IPS-NIHi11 (cell line): Measurements from ENCODE around the gene CASQ2.

Experiments used
- DNase-seq: peaks from one replicate; pipeline ENCODE4 v3.0.0; 2012; ENCODE audit warnings: mixed read lengths, low spot score

Gene CASQ2

DNA sequence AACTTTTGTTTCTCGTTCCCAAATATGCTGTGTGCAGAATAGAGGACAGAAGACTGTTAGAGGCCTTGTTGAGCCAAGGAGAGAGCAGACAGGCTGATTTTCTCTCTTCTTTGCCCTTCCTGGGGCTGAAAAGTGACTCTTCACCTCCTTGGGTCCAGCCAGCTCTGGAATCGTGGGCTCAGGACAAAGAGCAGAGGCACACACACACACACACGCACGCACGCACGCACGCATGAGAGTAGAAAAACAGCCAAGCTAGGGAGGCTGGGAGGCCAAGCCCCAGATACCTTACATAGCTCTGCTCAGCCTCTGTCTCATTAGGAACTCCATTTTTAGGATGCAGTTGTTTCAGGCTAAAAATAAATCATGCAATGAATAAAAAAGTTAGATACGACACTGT is at the start of gene CASQ2:
Gene CASQ2, minus strand, starts transcription at position 166 of the 400 bp plus-strand sequence. CDS start 173 bp downstream, outside the sequence.
- DNase-seq: no peak

DNA sequence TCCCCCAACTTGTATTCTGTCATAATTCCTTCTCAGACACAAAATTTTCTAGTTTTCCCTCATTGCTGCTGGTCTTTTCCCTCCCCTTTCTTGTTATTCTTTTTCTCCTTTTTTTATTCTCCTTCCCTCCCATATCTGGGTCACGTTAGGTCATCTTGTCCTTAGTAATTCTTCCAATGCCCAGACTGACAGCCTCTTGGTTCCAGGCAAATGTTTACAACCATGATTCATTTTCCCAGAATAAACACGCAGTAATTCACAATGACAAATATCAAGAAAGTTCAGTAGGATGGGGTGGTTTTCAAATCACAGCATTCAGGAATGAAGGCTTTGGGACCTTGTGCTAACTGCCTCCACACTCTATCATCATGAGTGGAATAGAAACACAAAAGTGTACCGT is 47.2 kb upstream of the CASQ2 start:
- no peak for DNase-seq

DNA sequence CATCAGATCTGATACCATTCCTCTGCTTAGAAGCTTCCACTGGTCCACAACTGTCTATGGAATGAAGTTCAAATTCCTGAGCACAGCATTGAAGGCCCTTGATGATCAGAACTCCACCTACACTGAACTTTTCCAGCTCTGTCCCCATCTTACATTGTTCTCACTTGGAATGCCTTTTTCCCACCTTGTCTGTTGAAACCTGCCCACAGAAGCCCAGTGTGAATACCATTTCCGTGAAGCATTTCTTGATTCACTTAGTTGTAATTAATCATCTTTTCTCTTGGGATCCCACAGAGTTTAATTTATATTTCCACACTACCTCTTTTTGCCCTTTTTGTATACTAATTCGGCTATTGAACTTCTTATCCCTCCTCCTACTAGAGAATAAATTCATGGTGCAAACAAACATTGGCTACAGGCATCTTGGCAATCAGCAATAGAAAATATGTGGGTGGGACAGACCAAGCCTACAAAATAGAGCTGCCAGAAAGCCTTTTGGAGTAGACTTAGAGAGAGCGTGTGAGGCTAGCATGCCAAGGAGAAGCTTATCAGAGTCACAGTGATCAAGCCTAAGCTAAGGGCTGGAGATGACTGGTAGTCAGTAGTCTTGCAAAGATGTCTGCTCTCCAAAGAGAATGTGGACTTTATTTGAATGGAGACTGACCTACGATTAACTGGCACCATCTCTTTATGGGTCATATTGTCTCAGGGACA is 46.3 kb upstream of the CASQ2 start:
- DNase-seq: no peak

DNA sequence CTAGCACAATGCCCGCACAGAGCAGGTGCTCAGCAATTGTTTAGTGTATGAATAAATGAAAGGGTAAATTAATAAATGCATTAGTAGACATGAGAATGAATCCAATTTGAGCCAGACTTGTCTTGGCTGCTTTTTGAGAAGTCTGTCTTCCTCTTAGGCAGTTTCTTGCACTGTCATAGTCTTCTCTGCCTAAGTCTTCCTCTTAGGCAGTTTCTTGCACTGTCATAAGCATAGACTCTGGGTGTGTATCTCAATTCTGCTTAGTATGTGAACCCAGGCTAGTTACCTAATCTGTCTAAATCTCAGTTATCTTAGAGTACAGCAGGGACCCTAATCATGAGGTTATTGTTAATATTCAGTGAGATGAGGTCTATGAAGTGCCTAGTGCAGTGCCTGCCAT is 45.2 kb upstream of the CASQ2 start:
- DNase-seq: no peak

DNA sequence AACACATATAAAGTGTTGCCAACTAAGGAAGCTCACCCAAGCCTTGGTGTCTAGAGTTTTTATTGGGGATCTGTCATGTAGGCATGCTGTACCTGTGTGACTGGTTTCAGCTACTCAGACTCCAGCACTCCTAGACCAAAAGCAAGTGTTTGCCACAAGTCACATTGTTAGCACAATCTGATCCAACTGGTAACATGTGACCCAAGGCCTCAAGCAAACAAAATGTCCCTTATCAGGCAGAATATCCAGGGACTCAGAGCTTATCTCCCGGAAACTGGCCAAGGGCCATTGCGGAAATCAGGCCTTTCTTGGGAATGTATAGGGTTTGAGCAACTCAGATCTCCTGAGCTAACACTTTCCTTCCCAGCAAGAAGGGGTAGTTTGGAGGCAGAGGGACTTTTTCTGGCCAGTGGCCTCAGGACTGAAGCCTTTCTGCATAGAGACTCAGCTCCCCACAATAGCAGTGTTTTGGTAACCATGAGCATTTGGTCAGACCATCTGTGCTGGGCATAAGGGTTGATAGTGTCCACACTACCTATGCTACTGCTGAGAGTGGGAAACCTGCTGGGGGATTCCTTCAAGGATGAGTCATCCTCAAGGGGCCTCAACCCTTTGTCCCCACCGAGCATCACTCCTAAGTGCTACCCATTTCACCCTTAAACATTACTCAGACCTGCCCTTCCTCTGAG is 42.8 kb upstream of the CASQ2 start:
- DNase-seq: no peak

DNA sequence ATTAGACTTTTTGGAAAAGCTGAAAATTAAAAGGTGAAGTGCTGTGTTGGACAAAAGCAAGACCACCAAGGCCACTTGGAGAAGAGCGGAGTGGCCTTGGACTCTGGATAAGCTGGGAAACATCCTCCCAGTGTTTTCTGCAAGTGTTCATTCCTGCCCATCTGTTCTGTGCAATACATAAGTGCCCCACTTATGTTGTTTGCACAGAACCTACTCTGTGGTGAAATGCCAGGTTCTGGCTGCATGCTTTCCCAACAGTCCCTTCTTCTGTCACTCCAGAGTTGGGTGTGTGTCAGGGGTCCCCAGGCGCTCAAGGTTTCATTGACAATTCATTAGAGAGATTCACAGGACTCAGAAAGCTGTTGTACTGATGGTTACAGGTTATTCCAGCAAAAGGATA is 42.1 kb upstream of the CASQ2 start:
- DNase-seq: no peak

DNA sequence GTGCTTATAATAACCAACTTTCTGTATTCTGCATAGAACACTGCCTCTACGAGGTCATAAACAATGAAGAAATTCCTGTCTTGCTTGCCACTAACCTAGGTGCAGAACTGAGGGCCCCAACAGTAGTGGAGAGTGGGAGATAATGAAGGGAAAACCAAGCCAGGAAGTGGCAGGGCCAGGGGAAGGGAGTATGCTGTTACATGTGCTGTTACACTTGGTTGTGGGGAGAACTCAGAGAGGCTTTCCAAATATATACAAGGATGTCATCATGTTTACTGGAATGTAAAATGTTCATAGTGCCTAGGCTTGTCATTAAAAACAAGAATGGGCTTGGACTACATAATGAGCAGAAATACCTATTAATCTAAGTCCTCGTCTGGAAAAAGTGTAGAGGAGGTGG is 41.3 kb upstream of the CASQ2 start:
- no peak for DNase-seq

DNA sequence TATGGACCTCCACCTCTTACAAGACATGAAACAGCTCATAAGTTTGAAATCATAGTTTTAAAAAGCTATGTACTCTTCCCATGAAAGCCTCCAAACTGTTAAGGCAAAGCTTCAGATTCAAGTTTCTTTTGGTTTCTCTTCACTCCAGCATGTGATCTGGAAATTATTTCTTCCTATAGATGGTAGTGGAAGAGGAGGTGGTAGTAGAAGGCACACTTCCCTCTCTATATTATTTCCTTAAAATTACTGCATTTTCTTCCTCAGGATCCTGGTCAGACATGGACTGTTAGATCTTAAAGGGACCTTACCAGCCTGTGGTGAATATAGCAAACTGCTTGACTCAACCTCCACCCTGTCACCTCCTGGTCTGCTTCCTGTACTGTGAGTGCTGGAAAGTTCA is 40.6 kb upstream of the CASQ2 start:
- no peak for DNase-seq

DNA sequence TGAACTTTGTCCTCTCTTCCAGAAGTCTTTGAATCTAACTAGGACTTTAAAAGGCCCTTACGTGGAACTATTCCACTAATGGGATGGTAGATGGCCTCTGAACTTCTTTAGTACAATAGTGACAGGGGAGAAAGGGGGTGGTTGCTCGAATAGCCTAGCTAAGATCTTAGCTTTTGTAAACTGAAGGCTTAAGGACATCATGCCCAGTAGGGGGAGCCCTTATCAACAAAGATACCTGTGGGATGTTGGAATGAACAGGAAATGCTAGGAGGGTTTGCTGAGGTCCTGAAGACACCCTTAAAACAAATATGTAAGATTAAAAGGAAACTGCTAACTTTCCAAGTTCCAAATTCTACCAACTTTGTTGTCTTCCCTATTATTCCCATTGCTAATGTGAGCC is 39.2 kb upstream of the CASQ2 start:
- DNase-seq: peak; percentile 77

DNA sequence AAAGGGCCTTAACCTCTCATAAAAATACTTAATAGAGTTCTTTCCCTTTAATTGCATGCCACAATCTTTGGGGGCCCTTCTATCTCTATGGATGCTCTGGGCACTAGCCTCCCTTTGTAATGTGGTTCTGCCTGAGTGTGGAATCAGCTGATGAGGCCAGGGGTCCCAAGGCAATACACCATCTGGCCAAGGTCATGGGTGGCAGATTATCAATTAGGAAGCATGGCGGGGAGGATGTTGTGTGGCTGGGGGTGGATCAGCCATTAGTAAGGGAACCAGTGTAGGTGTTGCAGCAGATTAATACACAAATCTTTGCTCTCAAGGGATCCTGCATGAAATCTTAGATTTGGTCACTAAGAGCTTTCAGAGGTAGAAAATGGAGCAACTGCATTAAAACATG is 37.1 kb upstream of the CASQ2 start:
- no peak for DNase-seq

DNA sequence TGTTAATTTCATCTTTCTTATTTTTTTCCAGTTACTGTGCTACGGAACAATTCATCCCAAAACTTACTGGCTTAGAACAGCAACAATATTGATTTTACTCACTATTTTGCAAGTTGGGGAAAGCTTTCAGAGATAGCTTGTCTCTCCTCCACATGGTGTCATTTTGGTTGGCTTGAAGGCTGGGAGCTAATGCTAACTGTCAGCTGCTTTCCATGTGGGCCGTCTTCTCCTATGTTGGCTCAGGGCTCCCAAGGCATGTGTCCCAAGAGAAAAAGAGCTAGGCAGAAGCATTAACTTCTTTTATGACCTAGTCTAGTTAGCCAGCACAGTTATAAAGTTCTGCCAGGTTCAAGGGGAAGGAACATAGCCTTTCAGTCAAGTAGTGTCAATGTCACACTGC is 33.9 kb upstream of the CASQ2 start:
- DNase-seq: no peak

DNA sequence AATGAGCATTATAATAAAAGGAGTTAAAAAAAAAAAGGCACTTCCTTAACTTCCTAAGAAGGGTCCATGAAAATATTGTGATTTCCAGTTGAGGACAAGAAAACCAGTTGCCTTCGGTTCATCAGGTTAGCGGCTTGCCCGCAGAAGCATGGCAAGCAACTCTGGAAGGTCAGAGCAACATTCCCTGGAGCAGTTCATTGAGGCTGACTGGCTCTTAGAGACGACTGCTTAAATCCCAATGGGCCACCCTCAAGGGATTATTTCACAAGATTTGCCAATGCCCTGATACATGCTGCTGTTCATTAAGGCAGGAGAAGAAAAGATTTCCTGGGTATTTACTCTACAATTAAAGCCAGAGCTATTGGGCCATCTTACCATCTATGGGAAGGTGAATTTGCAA is 29.0 kb upstream of the CASQ2 start:
- no peak for DNase-seq

DNA sequence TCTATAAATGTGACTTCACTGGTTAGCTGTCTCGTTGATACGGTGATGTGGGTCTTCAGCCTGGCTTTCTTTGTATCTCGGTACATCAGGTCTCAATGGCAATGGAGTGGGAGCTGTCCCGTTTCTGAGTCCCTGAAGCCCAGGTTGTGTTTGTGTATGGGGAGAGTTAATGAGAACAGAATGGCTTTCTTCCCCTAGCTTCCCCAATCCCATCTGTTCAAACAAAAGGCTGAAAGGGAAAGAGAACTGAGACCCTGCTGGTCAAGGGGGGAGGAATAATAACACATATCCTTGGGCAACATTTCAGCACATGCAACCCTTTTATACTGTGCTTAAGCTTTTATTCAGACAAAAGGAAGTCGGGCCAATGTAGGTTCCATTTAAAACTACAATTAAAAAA is 28.4 kb upstream of the CASQ2 start:
- DNase-seq: no peak

DNA sequence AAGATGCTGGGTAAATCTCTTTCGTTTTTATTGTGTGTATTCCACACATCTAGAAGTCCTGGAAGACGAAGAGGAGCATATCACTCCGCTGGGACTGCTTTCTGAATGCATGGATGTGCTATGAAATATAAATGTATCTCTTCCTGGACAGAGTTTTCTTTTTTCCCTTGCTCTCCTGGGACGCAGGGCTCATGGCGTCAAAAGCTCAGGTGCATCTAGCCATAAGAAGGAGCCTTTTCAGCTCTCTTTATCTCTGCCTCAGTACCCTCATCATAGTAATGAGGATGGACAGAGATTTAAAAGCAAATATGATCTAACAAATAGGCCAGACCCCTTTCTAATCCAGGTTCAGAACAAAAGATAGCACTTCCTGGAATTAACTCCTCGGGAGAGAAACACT is 27.5 kb upstream of the CASQ2 start:
- DNase-seq: no peak

DNA sequence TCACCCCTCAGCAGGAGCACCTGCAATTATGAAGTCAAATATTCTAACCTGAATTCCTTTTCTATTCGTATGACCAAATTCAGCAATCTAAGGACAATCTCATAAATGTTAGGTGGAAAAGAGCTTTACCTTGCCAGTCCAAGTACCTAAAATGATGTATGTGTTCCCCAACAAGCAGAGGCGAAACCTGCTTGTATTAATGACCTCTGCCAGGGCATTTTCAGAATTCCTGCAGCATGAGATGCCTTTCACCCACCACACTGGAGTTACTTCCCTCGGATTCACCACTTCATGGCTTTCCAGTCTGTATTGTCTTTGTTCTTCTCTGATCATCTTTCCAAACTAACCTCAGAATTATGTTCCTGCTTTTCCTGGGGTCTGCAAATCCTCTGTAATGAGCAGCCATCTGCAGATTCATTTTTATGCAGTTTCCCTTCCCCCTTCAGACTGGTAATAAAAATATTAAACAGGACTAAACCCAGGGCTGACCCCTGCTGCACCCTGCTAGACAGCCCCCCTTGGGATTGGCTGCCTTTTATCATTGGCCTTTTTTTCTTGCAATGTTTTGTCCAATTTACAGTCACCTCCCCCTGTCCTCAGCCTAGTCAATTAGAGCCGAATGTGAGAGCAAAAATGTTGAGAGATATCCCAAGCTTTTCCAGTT is 26.6 kb upstream of the CASQ2 start:
- no peak for DNase-seq

DNA sequence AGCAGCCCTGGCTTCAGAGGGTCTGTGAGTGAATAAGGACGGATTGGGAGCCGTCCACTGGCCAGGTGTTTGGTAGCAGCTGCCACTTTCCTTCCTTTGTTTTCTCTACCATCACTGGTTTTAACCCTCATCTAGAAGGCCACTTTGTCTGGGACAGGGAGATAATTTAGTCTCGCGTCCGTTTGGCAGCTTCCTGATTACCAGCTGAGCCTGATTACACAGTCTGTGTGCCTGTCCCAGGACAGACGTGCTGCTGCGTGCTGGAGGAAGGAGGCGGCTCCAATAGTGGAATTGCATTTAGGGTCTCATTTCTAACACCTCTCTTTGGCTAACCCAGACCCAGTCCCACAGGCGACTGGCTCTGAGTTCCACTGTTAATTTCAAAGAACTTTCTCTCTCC is 24.6 kb upstream of the CASQ2 start:
- no peak for DNase-seq

DNA sequence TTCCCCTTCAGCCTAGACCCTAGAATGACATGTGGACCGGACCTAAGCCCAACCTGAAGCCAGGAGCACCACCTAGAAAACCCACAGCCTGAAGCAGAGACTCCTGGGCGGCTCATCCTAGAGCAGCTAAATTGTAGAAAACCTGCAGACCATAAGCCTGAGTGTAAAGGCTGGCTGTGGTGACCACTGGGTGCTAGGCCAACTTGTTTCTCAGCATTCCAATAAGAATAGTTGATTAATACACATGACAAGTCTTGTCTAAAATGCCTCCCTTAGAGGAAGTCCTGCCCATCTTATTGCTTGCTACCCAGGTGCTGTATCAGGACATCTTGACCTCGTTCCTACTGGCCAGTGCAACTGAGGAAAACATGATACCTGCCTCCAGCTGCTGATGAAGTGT is 23.3 kb upstream of the CASQ2 start:
- no peak for DNase-seq

DNA sequence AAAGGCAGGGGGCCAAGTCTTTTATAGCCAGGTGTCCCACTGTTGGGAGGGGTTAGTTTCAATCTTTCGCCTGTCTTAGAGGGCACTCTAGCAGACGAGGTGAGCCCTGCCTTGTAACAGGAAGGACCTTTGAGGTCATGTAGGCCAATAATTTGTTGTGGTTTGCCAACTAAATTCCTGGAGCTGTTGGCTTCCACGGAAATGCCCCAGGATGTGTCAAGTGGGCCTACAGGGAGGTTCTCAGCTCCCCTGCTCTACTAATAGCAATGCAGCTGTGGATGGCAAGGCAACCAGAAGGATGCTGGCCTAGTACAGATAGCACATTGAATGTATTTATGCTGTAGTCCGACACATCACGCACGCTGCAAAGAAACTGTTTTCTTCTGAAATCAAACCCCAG is 22.3 kb upstream of the CASQ2 start:
- DNase-seq: no peak

DNA sequence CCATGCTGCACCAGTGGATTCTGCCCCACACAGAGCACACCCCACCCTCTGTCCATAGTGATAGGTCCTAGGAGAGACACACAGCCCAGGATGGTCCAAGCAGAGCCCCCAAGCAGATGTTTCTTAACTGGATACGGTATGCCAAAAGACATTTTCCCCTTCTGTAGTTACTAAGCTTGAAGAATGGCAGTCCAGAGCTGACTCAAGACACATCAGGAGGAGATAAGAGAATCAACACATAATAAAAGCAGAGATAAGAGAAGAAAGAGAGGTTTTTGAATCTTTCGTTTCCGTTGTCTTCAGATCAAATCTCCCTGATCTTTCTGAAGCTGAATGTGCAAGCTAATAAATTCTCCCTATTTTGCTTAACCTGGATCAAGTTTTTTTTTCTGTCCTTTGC is 21.8 kb upstream of the CASQ2 start:
- no peak for DNase-seq

DNA sequence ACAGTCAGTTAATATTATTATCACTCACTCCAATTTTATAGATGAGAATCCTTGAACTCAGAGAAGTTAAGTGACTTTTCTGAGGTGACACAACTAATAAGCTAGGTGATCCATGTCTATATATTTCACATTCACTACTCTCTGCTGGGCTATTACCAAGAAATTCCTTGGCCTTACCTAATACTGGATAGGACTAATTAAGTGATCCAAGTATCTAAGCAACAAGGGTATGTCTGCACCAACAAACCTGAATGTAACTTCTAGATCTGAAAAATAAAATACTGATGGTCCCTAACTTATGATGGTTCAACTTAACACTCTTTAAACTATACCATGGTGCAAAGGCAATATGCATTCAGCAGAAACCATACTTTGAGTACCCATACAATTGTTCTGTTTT is 14.8 kb upstream of the CASQ2 start:
- no peak for DNase-seq

DNA sequence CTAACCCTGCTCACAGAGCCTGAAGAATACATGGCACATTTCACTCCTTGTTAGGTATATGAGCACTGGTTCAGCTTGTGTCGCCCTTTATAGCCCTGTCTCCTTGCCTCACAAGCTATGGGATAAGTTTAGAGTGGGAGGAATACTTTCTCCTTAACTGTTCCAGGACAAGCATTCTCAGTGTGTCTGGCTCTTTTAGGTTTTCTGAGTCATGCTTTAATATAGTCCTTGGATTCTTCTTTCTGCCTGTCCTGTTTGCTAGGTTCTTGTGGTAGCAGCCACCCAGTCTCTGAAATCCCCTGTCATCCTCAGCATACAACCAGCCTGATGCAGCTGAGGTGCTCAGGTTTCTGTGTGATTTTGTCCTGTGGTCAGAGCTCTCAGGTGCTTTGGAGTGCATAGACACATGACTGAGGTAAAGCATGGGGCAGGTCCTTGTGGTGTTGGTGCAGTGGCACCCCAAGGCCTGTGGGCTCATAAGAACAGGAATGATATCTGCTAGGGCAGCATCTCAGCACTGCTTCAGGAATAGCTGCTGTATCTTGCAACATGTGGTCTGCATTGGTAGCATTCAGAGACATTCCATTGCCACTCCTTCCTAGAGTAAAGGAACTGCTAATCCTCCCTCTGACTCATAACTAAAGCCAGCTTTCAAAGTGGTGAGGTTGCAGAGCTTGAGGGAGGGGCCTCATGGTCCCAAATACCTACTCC is 14.2 kb upstream of the CASQ2 start:
- peak; percentile 30 for DNase-seq

DNA sequence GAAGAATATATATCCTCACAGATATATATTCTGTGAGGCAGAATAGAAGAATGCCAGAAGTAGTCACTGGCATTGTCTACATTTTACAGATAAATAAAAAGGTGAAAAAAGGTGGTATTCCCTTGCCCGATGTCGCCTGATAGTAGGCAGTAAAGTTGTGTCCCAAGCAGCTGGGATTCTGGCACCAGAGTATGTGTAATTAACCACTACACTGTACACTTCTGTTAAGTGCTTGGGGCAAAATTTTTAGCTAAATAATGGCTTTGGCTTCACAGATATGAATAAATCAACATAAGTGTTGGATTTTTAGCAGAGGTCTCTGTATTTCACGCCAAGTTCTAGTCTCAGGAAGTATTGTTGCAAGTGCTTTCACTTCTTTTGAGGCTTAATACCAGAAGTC is 13.3 kb upstream of the CASQ2 start:
- no peak for DNase-seq

DNA sequence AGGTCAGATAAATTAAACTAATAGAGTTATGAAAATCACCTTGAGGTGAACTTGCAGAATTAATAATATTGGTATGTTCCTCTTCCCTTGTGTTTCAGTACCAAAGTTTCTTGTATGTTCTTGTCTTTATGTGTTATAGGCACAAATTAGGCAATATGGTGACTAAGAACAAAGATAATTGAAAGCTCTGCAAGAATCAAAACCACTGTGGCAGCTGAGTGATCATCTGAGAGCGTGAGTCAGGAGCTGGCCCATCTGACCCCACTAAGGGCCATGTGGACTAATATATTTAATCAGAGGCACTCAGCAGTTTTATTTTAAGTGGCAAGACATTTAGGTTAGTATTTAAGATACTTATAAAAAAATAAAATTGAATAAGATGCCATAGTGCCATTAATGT is 12.8 kb upstream of the CASQ2 start:
- DNase-seq: no peak
